ENCODE results near the gene STXBP1. TPM values are rescaled to one million over a fixed set of nuclear protein-coding genes. Genes with fewer than 3 reads are reported as not detected.
A peak's percentile ranks its signal among the peaks of the same experiment; 100 is the strongest.

The STXBP1 gene
- total and polyA plus RNA-seq, 8 donors, result 14.3 to 46.4 (median 22.0) TPM

DNA sequence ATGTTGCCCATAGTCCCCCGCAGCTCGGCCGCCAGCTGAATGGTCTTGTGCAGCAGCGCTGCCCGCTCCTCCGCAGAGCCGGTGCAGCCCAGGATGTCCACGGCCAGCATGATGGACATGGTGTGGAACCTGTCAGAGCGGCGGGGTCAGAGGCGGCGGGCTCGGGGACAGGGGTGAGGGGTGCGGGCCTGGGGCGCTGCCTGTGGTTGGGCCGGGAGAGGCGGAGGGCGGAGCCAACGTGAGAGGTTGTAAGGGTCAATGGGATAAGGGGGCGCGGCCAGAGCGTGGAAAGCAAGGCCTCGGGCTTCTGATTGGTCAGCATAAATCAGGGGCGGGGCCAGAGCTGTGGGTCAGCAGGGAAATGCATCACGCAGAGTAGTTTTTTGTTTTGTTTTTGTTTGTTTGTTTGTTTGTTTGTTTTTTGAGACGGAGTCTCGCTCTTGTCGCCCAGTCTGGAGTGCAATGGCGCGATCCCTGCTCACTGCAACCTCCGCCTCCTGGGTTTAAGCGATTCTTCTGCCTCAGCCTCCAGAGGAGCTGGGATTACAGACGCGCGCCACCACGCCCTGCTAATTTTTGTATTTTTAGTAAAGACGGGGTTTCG lies 129.9 kb downstream of the STXBP1 start:
- peak; percentile 70 to 88 (median 80) for DNase-seq
- peak; percentile 71 to 90 (median 84) for ATAC-seq
- intact Hi-C loops (cut with DNase I), result no loop called here
- no peaks in the 10 kb centered on the region for H3K27me3 ChIP-seq
- H3K36me3 ChIP-seq, result no peaks in the 10 kb centered on the region
- H3K9me3 ChIP-seq, result no peaks in the 10 kb centered on the region
- WGBS, 2 donors, result 19 to 23% methylated on average over 38 of the region's 38 CpGs
- peak overlapping the region in 1 of 4 donors; percentile 37 for H3K27ac ChIP-seq
- TF ChIP-seq CTCF (IDR thresholded peaks at IDR 0.05), result no peak
- no peaks in the 10 kb centered on the region for H3K4me1 ChIP-seq
- no peak for FAIRE-seq
- peak overlapping the region in 2 of 4 donors; percentile 21 to 33 for H3K4me3 ChIP-seq

Other genes starting within 250 kb of the STXBP1 start
- gene SLC2A8, start 215.1 kb upstream of the STXBP1 start, total RNA-seq, result 10 to 100 TPM in 1 of 6 donors, 1 to 10 TPM in 5; 5.5 to 10.5 (median 6.8) TPM
- 10 to 100 TPM; 15.3 to 18.9 TPM for gene SLC2A8, start 215.1 kb upstream of the STXBP1 start, polyA plus RNA-seq
- gene ZNF79, start 187.9 kb upstream of the STXBP1 start, total RNA-seq, result 1 to 10 TPM; 3.6 to 5.2 (median 4.4) TPM
- gene ZNF79, start 187.9 kb upstream of the STXBP1 start, polyA plus RNA-seq, result 1 to 10 TPM; 3.4 to 4.1 TPM
- 1,000 to 10,000 TPM in 3 of 6 donors, 100 to 1,000 TPM in 3; 746 to 1,435 (median 897) TPM for gene RPL12, start 160.9 kb upstream of the STXBP1 start, total RNA-seq
- gene RPL12, start 160.9 kb upstream of the STXBP1 start, polyA plus RNA-seq, result 1,000 to 10,000 TPM; 1,882 to 2,729 TPM
- gene LRSAM1, start 160.8 kb upstream of the STXBP1 start, total RNA-seq, result 10 to 100 TPM in 1 of 6 donors, 1 to 10 TPM in 5; 4.3 to 12.4 (median 6.9) TPM
- gene LRSAM1, start 160.8 kb upstream of the STXBP1 start, polyA plus RNA-seq, result 10 to 100 TPM; 21.9 to 24.9 TPM
- under 1 TPM in 5 of 6 donors, not detected in 1; 0.12 to 0.39 (median 0.22) TPM for gene CFAP157, start 94.7 kb downstream of the STXBP1 start, total RNA-seq
- 1 to 10 TPM; 1.6 to 2.1 TPM for gene CFAP157, start 94.7 kb downstream of the STXBP1 start, polyA plus RNA-seq
- 10 to 100 TPM in 2 of 6 donors, 1 to 10 TPM in 4; 5.6 to 11.9 (median 9.0) TPM for gene PTRH1, start 103.4 kb downstream of the STXBP1 start, total RNA-seq
- gene PTRH1, start 103.4 kb downstream of the STXBP1 start, polyA plus RNA-seq, result 10 to 100 TPM; 11.5 to 13.4 TPM
- gene TTC16, start 103.8 kb downstream of the STXBP1 start, total RNA-seq, result under 1 TPM in 2 of 6 donors, not detected in 4; 0.03 to 0.09 TPM
- gene TTC16, start 103.8 kb downstream of the STXBP1 start, polyA plus RNA-seq, result under 1 TPM; 0.02 to 0.04 TPM
- gene TOR2A, start 123.0 kb downstream of the STXBP1 start, total RNA-seq, result 1 to 10 TPM; 4.2 to 9.0 (median 5.8) TPM
- gene TOR2A, start 123.0 kb downstream of the STXBP1 start, polyA plus RNA-seq, result 10 to 100 TPM; 10.1 to 17.5 TPM
- gene SH2D3C, start 166.4 kb downstream of the STXBP1 start, total RNA-seq, result 1 to 10 TPM; 1.4 to 4.8 (median 1.8) TPM
- gene SH2D3C, start 166.4 kb downstream of the STXBP1 start, polyA plus RNA-seq, result 1 to 10 TPM; 6.9 to 7.1 TPM
- gene CDK9, start 173.8 kb downstream of the STXBP1 start, total RNA-seq, result 10 to 100 TPM; 33.9 to 58.2 (median 43.9) TPM
- 100 to 1,000 TPM in 1 of 2 donors, 10 to 100 TPM in 1; 73.7 to 119 TPM for gene CDK9, start 173.8 kb downstream of the STXBP1 start, polyA plus RNA-seq
- 10 to 100 TPM; 27.0 to 41.3 (median 34.3) TPM for gene FPGS, start 190.6 kb downstream of the STXBP1 start, total RNA-seq
- gene FPGS, start 190.6 kb downstream of the STXBP1 start, polyA plus RNA-seq, result 10 to 100 TPM; 57.1 to 85.3 TPM
- gene ENG, start 242.4 kb downstream of the STXBP1 start, total RNA-seq, result 10 to 100 TPM in 5 of 6 donors, 1 to 10 TPM in 1; 9.7 to 42.4 (median 13.6) TPM
- 10 to 100 TPM; 25.8 to 32.9 TPM for gene ENG, start 242.4 kb downstream of the STXBP1 start, polyA plus RNA-seq

Data from pancreas (tissue), 10 donors.